B cell (primary cell): ENCODE measurements around the gene ADH7. TPM values are rescaled to one million over a fixed set of nuclear protein-coding genes. Genes with fewer than 3 reads are reported as not detected.

Source experiments
- ATAC-seq: fragments of 200-7000 bp; cut with Tn5 transposase; one replicate; pipeline ENCODE4 v1.10.0; 2021; ENCODE audit warnings: low read depth, mild to moderate bottlenecking, moderate number of reproducible peaks, moderate library complexity
- CTCF ChIA-PET: fragments of 350-600 bp; sonication (Branson Sonifier 250); formaldehyde crosslinking; loops from one replicate; lab custom pipeline; 2021; ENCODE audit warnings: antibody characterized with exemption, inconsistent platforms; lab: Charles Lee
- POLR2A ChIA-PET: fragments of 350-600 bp; sonication (Branson Sonifier 250); formaldehyde crosslinking; loops from one replicate; lab custom pipeline; 2021; ENCODE audit warnings: antibody characterized with exemption; lab: Charles Lee
- DNase-seq: peaks from one replicate; pipeline ENCODE4 v3.0.0; 2013
- H2AFZ ChIP-seq: 2 replicates; pipeline ENCODE4 v1.6.1; 2012; ENCODE audit warnings: mild to moderate bottlenecking, low read depth, low read length; ENCODE audit not compliant: insufficient read depth, poor library complexity, severe bottlenecking
- H3K27ac ChIP-seq, 2 donors: 1 replicate in 1 of 2; 2 replicates in 1 of 2; pipeline ENCODE4 v1.5.1; 2012 to 2013; ENCODE audit warnings: low read length in 2 of 2, mild to moderate bottlenecking in 2 of 2, moderate library complexity in 1 of 2
- H3K27me3 ChIP-seq, 4 experiments: fragments of 200-600 bp in 1 of 4; sonication (generic) in 1 of 4; replicated peaks in 1 of 4; 1 replicate in 2 of 4; 2 replicates in 2 of 4; pipeline versions ENCODE4 v1.6.1 to v1.7.0; 2013 to 2016; ENCODE audit warnings: low read length in 3 of 4, mild to moderate bottlenecking in 2 of 4, mixed read lengths in 1 of 4, moderate library complexity in 1 of 4; ENCODE audit not compliant: insufficient read depth in 4 of 4, control insufficient read depth in 3 of 4; ENCODE audit errors: control extremely low read depth in 1 of 4
- H3K36me3 ChIP-seq, 2 experiments: replicated peaks in 1 of 2; 1 replicate in 1 of 2; 2 replicates in 1 of 2; pipeline versions ENCODE4 v1.6.1 to v1.7.1; 2013; ENCODE audit warnings: low read length in 1 of 2; ENCODE audit not compliant: insufficient read depth in 2 of 2, control insufficient read depth in 1 of 2; ENCODE audit errors: control extremely low read depth in 1 of 2, extremely low read depth in 1 of 2
- H3K4me1 ChIP-seq, 2 donors: fragments of 200-600 bp in 1 of 2; sonication (generic) in 1 of 2; 1 replicate in 1 of 2; 2 replicates in 1 of 2; pipeline versions ENCODE4 v1.5.1 to v1.6.1; 2013 to 2017; ENCODE audit warnings: low read length in 2 of 2; ENCODE audit not compliant: control insufficient read depth in 2 of 2, insufficient read depth in 2 of 2
- H3K4me2 ChIP-seq: replicated peaks from 2 replicates; pipeline ENCODE3; 2012; ENCODE audit warnings: mild to moderate bottlenecking, low read depth, low read length; ENCODE audit not compliant: poor library complexity, severe bottlenecking
- H3K4me3 ChIP-seq, 5 experiments: fragments of 200-600 bp in 1 of 5; sonication (generic) in 1 of 5; 1 replicate in 3 of 5; 2 replicates in 2 of 5; pipeline versions ENCODE4 v1.5.1 to v1.7.0; 2011 to 2016; ENCODE audit warnings: low read length in 4 of 5, mild to moderate bottlenecking in 4 of 5, low read depth in 2 of 5, control low read depth in 1 of 5, moderate library complexity in 1 of 5; ENCODE audit not compliant: insufficient read depth in 1 of 5; ENCODE audit errors: control extremely low read depth in 1 of 5, extremely low read depth in 1 of 5
- H3K79me2 ChIP-seq: fragments of 200-600 bp; sonication (generic); one replicate; pipeline ENCODE4 v1.6.0; 2016; ENCODE audit warnings: low read length; ENCODE audit not compliant: control insufficient read depth, insufficient read depth
- H3K9ac ChIP-seq: fragments of 200-600 bp; sonication (generic); 2 replicates; pipeline ENCODE4 v1.6.1; 2017; ENCODE audit warnings: mild to moderate bottlenecking, low read length, moderate library complexity
- H3K9me3 ChIP-seq, 3 donors: one replicate each; pipeline versions ENCODE4 v1.6.1 to v1.7.1; 2013; ENCODE audit warnings: low read length in 2 of 3; ENCODE audit not compliant: control insufficient read depth in 2 of 3, insufficient read depth in 1 of 3; ENCODE audit errors: control extremely low read depth in 1 of 3
- H4K20me1 ChIP-seq: 2 replicates; pipeline ENCODE4 v1.6.0; 2012; ENCODE audit warnings: mild to moderate bottlenecking, low read length; ENCODE audit not compliant: insufficient read depth, control insufficient read depth, poor library complexity, severe bottlenecking
- H3K27ac Mint-ChIP-seq: one replicate; pipeline ENCODE4 v1.8.0; 2021; ENCODE audit warnings: mixed read lengths
- H3K27me3 Mint-ChIP-seq: one replicate; pipeline ENCODE4 v1.8.0; 2021; ENCODE audit warnings: mixed read lengths
- H3K4me1 Mint-ChIP-seq: one replicate; pipeline ENCODE4 v1.8.0; 2021; ENCODE audit warnings: mixed read lengths
- H3K4me3 Mint-ChIP-seq: one replicate; pipeline ENCODE4 v1.8.0; 2021; ENCODE audit warnings: mixed read lengths
- H3K9me3 Mint-ChIP-seq: one replicate; pipeline ENCODE4 v1.8.0; 2022; ENCODE audit warnings: mixed read lengths; ENCODE audit not compliant: insufficient read depth
- EZH2 ChIP-seq: IDR thresholded peaks from 2 replicates; pipeline ENCODE4 v1.6.1; 2012; ENCODE audit warnings: borderline replicate concordance, low read depth, mild to moderate bottlenecking, moderate library complexity, low read length; ENCODE audit not compliant: insufficient read depth, poor library complexity, severe bottlenecking
- WGBS: methylation state at CpG from one replicate; pipeline ENCODE4 v1.1.5; 2013; ENCODE audit warnings: missing lambda C conversion rate; ENCODE audit not compliant: insufficient coverage; 5-methylcytosine and 5-hydroxymethylcytosine counted together
- intact Hi-C: fragments of 100-400 bp; cut with micrococcal nuclease; formaldehyde crosslinking; loops from one replicate; pipeline ENCODE4 v1.10.0; 2022
- polyA plus RNA-seq: library from polyadenylated mRNA; depleted of rRNA; stranded (reverse); fragments of >200 nt; gene quantifications from 2 replicates; pipeline ENCODE4 v1.2.3, GENCODE V29; 2012
- total RNA-seq, 2 donors: library from RNA; stranded (reverse); fragments of 120-200 nt in 1 of 2; gene quantifications; 1 replicate in 1 of 2; 2 replicates in 1 of 2; pipeline versions ENCODE4 v1.2.3 to v1.2.4, GENCODE V29; 2013 to 2022
- TF ChIP-seq, protein P1 (sequence below): fragments of 200-600 bp; IDR thresholded peaks from one replicate; pipeline ENCODE4 v1.8.0; 2022; ENCODE audit warnings: antibody characterized with exemption, mild to moderate bottlenecking

The ADH7 gene
- total and polyA plus RNA-seq, 2 donors (not counting 1 experiment from before 2014, with no cell fraction given): not detected

DNA sequence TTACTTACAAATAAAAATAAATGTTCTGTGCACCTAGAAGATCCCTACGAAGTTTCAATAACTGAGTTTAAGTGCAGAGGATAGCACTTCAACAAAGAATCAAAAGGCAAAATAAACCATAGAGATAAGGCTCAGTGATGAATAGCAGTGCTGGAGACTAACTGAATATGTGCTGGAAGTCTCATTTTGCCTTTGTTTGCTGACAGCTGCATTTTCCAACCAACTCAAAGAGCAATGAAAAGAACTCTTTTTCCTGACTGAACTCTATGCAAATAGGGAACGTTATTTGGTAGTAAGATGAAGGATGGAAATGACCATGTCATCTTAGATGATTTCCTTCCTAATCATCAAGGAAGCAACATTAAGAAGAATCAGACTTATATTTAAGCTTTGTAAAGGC lies 32.7 kb upstream of the ADH7 start:
- DNase-seq (no peak), ATAC-seq (no peak)
- H3K36me3 ChIP-seq: no peaks in the 10 kb centered on the region
- H3K4me3 Mint-ChIP-seq: no peak overlapping the region
- intact Hi-C loops: loop anchor here (10.0 kb wide), 1 partner anchor 417 kb away; no protein-coding TSS in a partner anchor
- no peak overlapping the region for H3K4me2 ChIP-seq
- H3K27me3 Mint-ChIP-seq: peaks cover 45% of the 10 kb centered on the region
- no peaks in the 10 kb centered on the region for H4K20me1 ChIP-seq
- H2AFZ ChIP-seq: no peak overlapping the region
- no peaks in the 10 kb centered on the region for H3K4me1 Mint-ChIP-seq
- H3K79me2 ChIP-seq: no peaks in the 10 kb centered on the region
- no CpG with 5 or more reads among the region's 2 CpGs for WGBS
- H3K27me3 ChIP-seq: peaks cover 0 to 7% (median 0%) of the 10 kb centered on the region in 4 experiments
- no peak overlapping the region for H3K27ac Mint-ChIP-seq
- ChIA-PET POLR2A (no interaction called here), CTCF (interaction anchor here (2.3 kb wide), 1 partner anchor 8 kb away, joined by 5 read pairs; no protein-coding TSS in a partner anchor)
- no peaks in the 10 kb centered on the region for H3K4me1 ChIP-seq
- H3K9me3 ChIP-seq: no peaks in the 10 kb centered on the region
- no peak overlapping the region for H3K27ac ChIP-seq
- TF ChIP-seq, protein P1, sequence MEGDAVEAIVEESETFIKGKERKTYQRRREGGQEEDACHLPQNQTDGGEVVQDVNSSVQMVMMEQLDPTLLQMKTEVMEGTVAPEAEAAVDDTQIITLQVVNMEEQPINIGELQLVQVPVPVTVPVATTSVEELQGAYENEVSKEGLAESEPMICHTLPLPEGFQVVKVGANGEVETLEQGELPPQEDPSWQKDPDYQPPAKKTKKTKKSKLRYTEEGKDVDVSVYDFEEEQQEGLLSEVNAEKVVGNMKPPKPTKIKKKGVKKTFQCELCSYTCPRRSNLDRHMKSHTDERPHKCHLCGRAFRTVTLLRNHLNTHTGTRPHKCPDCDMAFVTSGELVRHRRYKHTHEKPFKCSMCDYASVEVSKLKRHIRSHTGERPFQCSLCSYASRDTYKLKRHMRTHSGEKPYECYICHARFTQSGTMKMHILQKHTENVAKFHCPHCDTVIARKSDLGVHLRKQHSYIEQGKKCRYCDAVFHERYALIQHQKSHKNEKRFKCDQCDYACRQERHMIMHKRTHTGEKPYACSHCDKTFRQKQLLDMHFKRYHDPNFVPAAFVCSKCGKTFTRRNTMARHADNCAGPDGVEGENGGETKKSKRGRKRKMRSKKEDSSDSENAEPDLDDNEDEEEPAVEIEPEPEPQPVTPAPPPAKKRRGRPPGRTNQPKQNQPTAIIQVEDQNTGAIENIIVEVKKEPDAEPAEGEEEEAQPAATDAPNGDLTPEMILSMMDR: no peak
- no peak for TF ChIP-seq EZH2
- no peak overlapping the region for H3K4me3 ChIP-seq
- H3K9me3 Mint-ChIP-seq: no peaks in the 10 kb centered on the region
- no peak overlapping the region for H3K9ac ChIP-seq

GRCh38 chr4:99463566-99463965 lies 28.4 kb upstream of the ADH7 start:
- Histone ChIP-seq H4K20me1 (no peaks in the 10 kb centered on the region), H3K4me1 (no peaks in the 10 kb centered on the region), H3K27me3 (peaks cover 0 to 9% (median 0%) of the 10 kb centered on the region in 4 experiments), H3K27ac (no peak overlapping the region), H3K9me3 (no peaks in the 10 kb centered on the region), H3K79me2 (no peaks in the 10 kb centered on the region), H3K9ac (no peak overlapping the region), H3K4me2 (no peak overlapping the region), H3K4me3 (no peak overlapping the region), H3K36me3 (no peaks in the 10 kb centered on the region), H2AFZ (no peak overlapping the region)
- POLR2A ChIA-PET: no interaction called here
- CTCF ChIA-PET: interaction anchor here (0.8 to 2.8 kb wide), 11 partner anchors 8 to 1312 kb away, joined by 3 to 11 read pairs (median 5); no protein-coding TSS in a partner anchor
- TF ChIP-seq EZH2: no peak
- TF ChIP-seq, protein P1: no peak
- DNase-seq (no peak), ATAC-seq (no peak)
- intact Hi-C loops: loop anchor here (2.0 to 10.0 kb wide), 3 partner anchors 345 to 997 kb away; no protein-coding TSS in a partner anchor
- peaks cover 43% of the 10 kb centered on the region for H3K27me3 Mint-ChIP-seq
- WGBS: no CpG with 5 or more reads among the region's 2 CpGs
- H3K4me3 Mint-ChIP-seq: no peak overlapping the region
- H3K9me3 Mint-ChIP-seq: no peaks in the 10 kb centered on the region
- H3K4me1 Mint-ChIP-seq: no peaks in the 10 kb centered on the region
- H3K27ac Mint-ChIP-seq: no peak overlapping the region
